HT1080 (cell line): ENCODE measurements around the gene LIFR. TPM values are rescaled to one million over a fixed set of nuclear protein-coding genes. Genes with fewer than 3 reads are reported as not detected.

Experiments used
- DNase-seq: peaks from one replicate; pipeline ENCODE4 v3.0.0-alpha.2; 2015; ENCODE audit warnings: low read depth
- total RNA-seq: library from RNA; depleted of rRNA; stranded (reverse); fragments of >200 nt; shearing (Covaris generic); gene quantifications from 2 replicates; pipeline ENCODE4 v1.2.3, GENCODE V29; 2014

The LIFR gene
- total RNA-seq, 1 experiment from 2014 or later: 4.0 TPM

GRCh38 chr5:38468202-38468673 is 88.2 kb downstream of the LIFR start:
- peak; percentile 95 for DNase-seq

GRCh38 chr5:38467353-38468040 is 88.9 kb downstream of the LIFR start:
- DNase-seq: no peak

GRCh38 chr5:38466424-38467189 is 89.8 kb downstream of the LIFR start:
- DNase-seq: no peak

- no peak for DNase-seq
These were observed 90.6 kb downstream of the LIFR start for GRCh38 chr5:38465702-38466423.

- no peak for DNase-seq
These were observed 91.4 kb downstream of the LIFR start for GRCh38 chr5:38465061-38465460.

- DNase-seq: peak; percentile 98
These were observed 92.6 kb downstream of the LIFR start for GRCh38 chr5:38463634-38464521.

GRCh38 chr5:38462976-38463633 is 93.3 kb downstream of the LIFR start:
- peak; percentile 56 for DNase-seq

GRCh38 chr5:38458174-38458573 is 98.3 kb downstream of the LIFR start:
- no peak for DNase-seq

GRCh38 chr5:38456657-38457399 is 99.6 kb downstream of the LIFR start:
- DNase-seq: no peak

- no peak for DNase-seq
These were observed 100.6 kb downstream of the LIFR start for GRCh38 chr5:38455796-38456330.

GRCh38 chr5:38453921-38454320 is 102.5 kb downstream of the LIFR start:
- no peak for DNase-seq

GRCh38 chr5:38453506-38453905 is 102.9 kb downstream of the LIFR start:
- peak; percentile 28 for DNase-seq

- no peak for DNase-seq
These were observed 104.2 kb downstream of the LIFR start for GRCh38 chr5:38452201-38452600.

GRCh38 chr5:38451074-38451725 is 105.2 kb downstream of the LIFR start:
- no peak for DNase-seq

- DNase-seq: no peak
These were observed 105.8 kb downstream of the LIFR start for GRCh38 chr5:38450627-38451026.

GRCh38 chr5:38448568-38449350 is 107.7 kb downstream of the LIFR start:
- DNase-seq: no peak

GRCh38 chr5:38447786-38448185 is 108.7 kb downstream of the LIFR start:
- no peak for DNase-seq

- no peak for DNase-seq
These were observed 109.4 kb downstream of the LIFR start for GRCh38 chr5:38447056-38447455.
